ENCODE measurements around the gene HTR3B.

DNA sequence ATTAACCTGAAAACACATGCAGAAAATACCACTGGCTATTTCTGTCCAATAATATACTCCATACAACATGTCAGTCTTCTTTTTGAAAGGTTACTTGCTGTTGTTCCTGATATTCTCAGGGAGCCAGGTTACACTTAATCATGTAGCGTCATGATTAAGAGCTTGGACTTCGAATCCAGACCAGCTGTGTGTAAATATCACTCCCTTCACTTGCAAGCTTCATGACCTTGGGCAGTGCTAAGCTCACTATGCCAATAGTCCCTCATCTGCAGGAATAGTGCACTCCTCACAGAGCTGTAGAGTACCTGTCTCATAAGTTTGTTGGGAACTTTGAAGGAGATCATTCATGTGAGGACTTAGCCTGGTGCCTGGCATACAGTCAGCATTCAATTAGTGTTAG is 1.9 kb downstream of the HTR3B start:
- TF ChIP-seq, protein P1, sequence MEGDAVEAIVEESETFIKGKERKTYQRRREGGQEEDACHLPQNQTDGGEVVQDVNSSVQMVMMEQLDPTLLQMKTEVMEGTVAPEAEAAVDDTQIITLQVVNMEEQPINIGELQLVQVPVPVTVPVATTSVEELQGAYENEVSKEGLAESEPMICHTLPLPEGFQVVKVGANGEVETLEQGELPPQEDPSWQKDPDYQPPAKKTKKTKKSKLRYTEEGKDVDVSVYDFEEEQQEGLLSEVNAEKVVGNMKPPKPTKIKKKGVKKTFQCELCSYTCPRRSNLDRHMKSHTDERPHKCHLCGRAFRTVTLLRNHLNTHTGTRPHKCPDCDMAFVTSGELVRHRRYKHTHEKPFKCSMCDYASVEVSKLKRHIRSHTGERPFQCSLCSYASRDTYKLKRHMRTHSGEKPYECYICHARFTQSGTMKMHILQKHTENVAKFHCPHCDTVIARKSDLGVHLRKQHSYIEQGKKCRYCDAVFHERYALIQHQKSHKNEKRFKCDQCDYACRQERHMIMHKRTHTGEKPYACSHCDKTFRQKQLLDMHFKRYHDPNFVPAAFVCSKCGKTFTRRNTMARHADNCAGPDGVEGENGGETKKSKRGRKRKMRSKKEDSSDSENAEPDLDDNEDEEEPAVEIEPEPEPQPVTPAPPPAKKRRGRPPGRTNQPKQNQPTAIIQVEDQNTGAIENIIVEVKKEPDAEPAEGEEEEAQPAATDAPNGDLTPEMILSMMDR (optimal IDR thresholded peaks at IDR 0.05 in 1 of 3, IDR thresholded peaks at IDR 0.05 in 1 of 3, conservative IDR thresholded peaks at IDR 0.05 in 1 of 3; ENCODE audit: extremely low read depth in 1 of 3, insufficient read depth in 2 of 3, low read length in 3 of 3) = no peak
- TF ChIP-seq EZH2 (IDR thresholded peaks at IDR 0.05; ENCODE audit: low read length) = no peak

Measured in keratinocyte (primary cell).